Neural cell (in vitro differentiated cells): ENCODE data around the gene SMKR1.

Source experiments
- CTCF ChIP-seq: fragments of 450-650 bp; IDR thresholded peaks from 2 replicates; pipeline ENCODE4 v1.5.1; 2014; ENCODE audit warnings: antibody characterized with exemption, mild to moderate bottlenecking, moderate library complexity; ENCODE audit not compliant: poor library complexity, severe bottlenecking
- EP300 ChIP-seq: fragments of 450-650 bp; conservative IDR thresholded peaks from 2 replicates; pipeline ENCODE4 v1.6.1; 2014; ENCODE audit warnings: antibody characterized with exemption, mild to moderate bottlenecking, moderate library complexity; ENCODE audit not compliant: poor library complexity, severe bottlenecking
- EZH2 ChIP-seq: fragments of 200-600, 300-800 bp; shearing (Covaris generic), sonication (generic); IDR thresholded peaks from 2 replicates; pipeline ENCODE4 v1.6.1; 2014; ENCODE audit warnings: antibody characterized with exemption, low read length, borderline replicate concordance, mild to moderate bottlenecking; ENCODE audit not compliant: insufficient read depth, poor library complexity, severe bottlenecking
- MXI1 ChIP-seq: fragments of 450-650 bp; conservative IDR thresholded peaks from 2 replicates; pipeline ENCODE4 v1.6.1; 2014; ENCODE audit warnings: antibody characterized with exemption, mild to moderate bottlenecking; ENCODE audit not compliant: poor library complexity, severe bottlenecking
- POLR2AphosphoS5 ChIP-seq: IDR thresholded peaks from 2 replicates; pipeline ENCODE4 v1.6.1; 2012
- REST ChIP-seq: IDR thresholded peaks from 2 replicates; pipeline ENCODE4 v1.6.1; 2012; ENCODE audit warnings: borderline replicate concordance

- TF ChIP-seq EZH2 (no peak), CTCF (no peak), EP300 (no peak), POLR2AphosphoS5 (no peak), MXI1 (no peak), REST (no peak)
Observed at GRCh38 chr7:129499999-129500398, 2.3 kb upstream of the SMKR1 start.
